GM11168 (cell line): ENCODE data around the gene TPCN2.

Experiments
- in situ Hi-C: fragments of 300-500 bp; cut with MboI; formaldehyde crosslinking; loops from one replicate; pipeline ENCODE4 v1.12.0; 2022; ENCODE audit warnings: low sequenced_read_pairs; ENCODE audit not compliant: unreplicated experiment

TPCN2 gene

GRCh38 chr11:69035150-69035945, 13.4 kb upstream of the TPCN2 start:
- in situ Hi-C loops = no loop called here

GRCh38 chr11:69035946-69036340, 12.8 kb upstream of the TPCN2 start:
- in situ Hi-C loops = no loop called here

- in situ Hi-C loops = no loop called here
Measured at GRCh38 chr11:69037074-69037473, 11.7 kb upstream of the TPCN2 start.

- in situ Hi-C loops = no loop called here
Measured at GRCh38 chr11:69037544-69037943, 11.2 kb upstream of the TPCN2 start.

- in situ Hi-C loops = no loop called here
Measured at GRCh38 chr11:69039501-69039900, 9.2 kb upstream of the TPCN2 start.

GRCh38 chr11:69040051-69040450, 8.7 kb upstream of the TPCN2 start:
- in situ Hi-C loops = no loop called here

- in situ Hi-C loops = no loop called here
Measured at GRCh38 chr11:69040581-69041260, 8.0 kb upstream of the TPCN2 start.

- in situ Hi-C loops = no loop called here
Measured at GRCh38 chr11:69041516-69041915, 7.2 kb upstream of the TPCN2 start.

- in situ Hi-C loops = no loop called here
Measured at GRCh38 chr11:69044111-69045013, 4.4 kb upstream of the TPCN2 start.

GRCh38 chr11:69048031-69048693, 570 bp upstream of the TPCN2 start:
- in situ Hi-C loops = no loop called here

GRCh38 chr11:69049490-69049867, 747 bp downstream of the TPCN2 start:
- in situ Hi-C loops = no loop called here

GRCh38 chr11:69050592-69051380, 2.1 kb downstream of the TPCN2 start:
- in situ Hi-C loops = no loop called here

- in situ Hi-C loops = no loop called here
Measured at GRCh38 chr11:69051381-69052342, 2.9 kb downstream of the TPCN2 start.

GRCh38 chr11:69052343-69053168, 3.8 kb downstream of the TPCN2 start:
- in situ Hi-C loops = no loop called here

- in situ Hi-C loops = no loop called here
Measured at GRCh38 chr11:69053169-69053477, 4.4 kb downstream of the TPCN2 start.

- in situ Hi-C loops = no loop called here
Measured at GRCh38 chr11:69053546-69054396, 5.0 kb downstream of the TPCN2 start.
